Mucosa of descending colon (tissue), 3 donors: ENCODE results near the gene PALS2. TPM values are rescaled to one million over a fixed set of nuclear protein-coding genes. Genes with fewer than 3 reads are reported as not detected.

Experiments
- ATAC-seq: fragments of 200-7000 bp; cut with Tn5 transposase; one replicate; pipeline ENCODE4 v1.9.1; 2020; ENCODE audit warnings: mild to moderate bottlenecking, moderate library complexity
- DNase-seq, 3 donors: peaks; one replicate each; pipeline ENCODE4 v3.0.0-alpha.2; 2020
- H3K36me3 ChIP-seq: fragments of 200-600 bp; one replicate; pipeline ENCODE4 v1.8.0; 2021; ENCODE audit warnings: low read depth, mild to moderate bottlenecking
- H3K4me1 ChIP-seq: fragments of 200-600 bp; one replicate; pipeline ENCODE4 v1.8.0; 2021; ENCODE audit warnings: low read depth, mild to moderate bottlenecking
- H3K4me3 ChIP-seq: fragments of 200-600 bp; one replicate; pipeline ENCODE4 v1.8.0; 2021; ENCODE audit warnings: mild to moderate bottlenecking
- H3K9me3 ChIP-seq: fragments of 200-600 bp; one replicate; pipeline ENCODE4 v1.8.0; 2021; ENCODE audit warnings: mild to moderate bottlenecking
- intact Hi-C, 2 donors: fragments of 100-400 bp; cut with DNase I in 1 of 2; cut with micrococcal nuclease in 1 of 2; formaldehyde crosslinking; loops; one replicate each; pipeline versions ENCODE4 v1.11.0 to v1.11.1; 2022; cut with DNase I, micrococcal nuclease
- total RNA-seq, 3 donors: library from RNA; stranded (reverse); fragmentation: NEBNext Ultra II Directional in 2 of 3; extraction: Animal tissue kit (Norgen Biotek cat#: 25700) in 2 of 3; gene quantifications; one replicate each; pipeline versions ENCODE4 v1.2.1 to v1.2.4, GENCODE V29; 2021 to 2023
- TF ChIP-seq, protein P1 (sequence below): fragments of 200-600 bp; IDR thresholded peaks from one replicate; pipeline ENCODE4 v1.8.0; 2022; ENCODE audit warnings: antibody characterized with exemption, mild to moderate bottlenecking
- donor health status: DM: no; HTN: no; CAD: no; lungs with moderate emphysema.
- donor health status: DM: no; HTN: no; CAD: no.
- donor health status: DM: no; HTN: yes; CAD: no.

PALS2 gene
- total RNA-seq, 3 donors from 2014 or later: 5.0 to 15.1 (median 7.2) TPM

DNA sequence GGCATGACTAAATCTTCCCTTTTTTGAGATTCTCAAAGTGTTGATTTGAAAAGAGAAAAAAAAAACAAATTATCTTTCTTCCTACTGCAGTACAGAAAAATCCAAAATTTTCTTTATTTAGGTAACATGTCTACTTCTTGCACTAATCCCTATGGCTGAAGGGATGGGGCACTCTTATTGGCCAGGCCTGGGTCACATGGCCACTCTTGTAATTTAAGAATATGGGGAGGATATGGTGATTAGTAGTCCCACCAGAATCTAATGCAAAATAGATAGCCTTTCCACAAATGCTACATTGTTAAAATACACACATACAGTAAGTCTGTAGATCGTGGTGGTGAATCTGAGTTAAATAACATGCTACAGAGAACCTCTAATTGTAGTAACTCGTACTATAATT, 7.0 kb upstream of the PALS2 start:
- Histone ChIP-seq H3K9me3 (no peaks in the 10 kb centered on the region), H3K4me1 (no peaks in the 10 kb centered on the region), H3K36me3 (no peaks in the 10 kb centered on the region), H3K4me3 (no peak overlapping the region)
- intact Hi-C loops: no loop called here
- DNase-seq (no peak), ATAC-seq (no peak)
- TF ChIP-seq, protein P1, sequence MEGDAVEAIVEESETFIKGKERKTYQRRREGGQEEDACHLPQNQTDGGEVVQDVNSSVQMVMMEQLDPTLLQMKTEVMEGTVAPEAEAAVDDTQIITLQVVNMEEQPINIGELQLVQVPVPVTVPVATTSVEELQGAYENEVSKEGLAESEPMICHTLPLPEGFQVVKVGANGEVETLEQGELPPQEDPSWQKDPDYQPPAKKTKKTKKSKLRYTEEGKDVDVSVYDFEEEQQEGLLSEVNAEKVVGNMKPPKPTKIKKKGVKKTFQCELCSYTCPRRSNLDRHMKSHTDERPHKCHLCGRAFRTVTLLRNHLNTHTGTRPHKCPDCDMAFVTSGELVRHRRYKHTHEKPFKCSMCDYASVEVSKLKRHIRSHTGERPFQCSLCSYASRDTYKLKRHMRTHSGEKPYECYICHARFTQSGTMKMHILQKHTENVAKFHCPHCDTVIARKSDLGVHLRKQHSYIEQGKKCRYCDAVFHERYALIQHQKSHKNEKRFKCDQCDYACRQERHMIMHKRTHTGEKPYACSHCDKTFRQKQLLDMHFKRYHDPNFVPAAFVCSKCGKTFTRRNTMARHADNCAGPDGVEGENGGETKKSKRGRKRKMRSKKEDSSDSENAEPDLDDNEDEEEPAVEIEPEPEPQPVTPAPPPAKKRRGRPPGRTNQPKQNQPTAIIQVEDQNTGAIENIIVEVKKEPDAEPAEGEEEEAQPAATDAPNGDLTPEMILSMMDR: no peak

DNA sequence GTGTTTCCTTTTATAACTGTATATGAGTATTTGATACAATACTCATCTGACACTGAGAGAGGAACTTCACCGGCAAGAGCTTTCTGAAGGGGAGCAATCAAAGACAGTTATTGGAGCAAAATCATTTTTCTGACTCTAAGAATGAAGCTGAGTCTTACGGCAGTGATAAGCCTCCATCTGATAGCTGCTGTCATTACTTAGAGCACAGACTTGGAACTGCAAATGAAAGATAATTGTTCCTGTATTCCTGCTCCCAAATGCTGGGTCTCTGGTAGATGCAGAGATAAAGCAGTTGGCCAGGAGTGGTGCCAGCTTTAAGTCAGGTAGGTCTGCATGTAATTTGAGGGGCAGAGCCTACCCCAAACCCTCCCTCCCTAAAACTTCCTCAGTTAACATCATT, 2.3 kb upstream of the PALS2 start:
- Histone ChIP-seq H3K4me3 (no peak overlapping the region), H3K36me3 (no peaks in the 10 kb centered on the region), H3K4me1 (no peaks in the 10 kb centered on the region), H3K9me3 (no peaks in the 10 kb centered on the region)
- intact Hi-C loops: loop anchor here in 1 of 2 donors (10.0 kb wide), 1 partner anchor 94 kb away; no protein-coding TSS in a partner anchor
- no peak for ATAC-seq
- TF ChIP-seq, protein P1: no peak
- no peak for DNase-seq

GRCh38 chr7:24572016-24572392, 1.2 kb upstream of the PALS2 start:
- Histone ChIP-seq H3K4me3 (no peak overlapping the region), H3K4me1 (no peaks in the 10 kb centered on the region), H3K9me3 (no peaks in the 10 kb centered on the region), H3K36me3 (no peaks in the 10 kb centered on the region)
- no peak for DNase-seq
- TF ChIP-seq, protein P1: no peak
- no peak for ATAC-seq
- intact Hi-C loops: loop anchor here in 1 of 2 donors (10.0 kb wide), 1 partner anchor 93 kb away; no protein-coding TSS in a partner anchor

GRCh38 chr7:24572393-24572996, 757 bp upstream of the PALS2 start:
- intact Hi-C loops: loop anchor here in 1 of 2 donors (10.0 kb wide), 1 partner anchor 92 kb away; no protein-coding TSS in a partner anchor
- no peaks in the 10 kb centered on the region for H3K4me1 ChIP-seq
- TF ChIP-seq, protein P1: no peak
- ATAC-seq: peak; percentile 42
- no peaks in the 10 kb centered on the region for H3K9me3 ChIP-seq
- no peaks in the 10 kb centered on the region for H3K36me3 ChIP-seq
- DNase-seq: peak; percentile 39 to 51 (median 46)
- H3K4me3 ChIP-seq: no peak overlapping the region

DNA sequence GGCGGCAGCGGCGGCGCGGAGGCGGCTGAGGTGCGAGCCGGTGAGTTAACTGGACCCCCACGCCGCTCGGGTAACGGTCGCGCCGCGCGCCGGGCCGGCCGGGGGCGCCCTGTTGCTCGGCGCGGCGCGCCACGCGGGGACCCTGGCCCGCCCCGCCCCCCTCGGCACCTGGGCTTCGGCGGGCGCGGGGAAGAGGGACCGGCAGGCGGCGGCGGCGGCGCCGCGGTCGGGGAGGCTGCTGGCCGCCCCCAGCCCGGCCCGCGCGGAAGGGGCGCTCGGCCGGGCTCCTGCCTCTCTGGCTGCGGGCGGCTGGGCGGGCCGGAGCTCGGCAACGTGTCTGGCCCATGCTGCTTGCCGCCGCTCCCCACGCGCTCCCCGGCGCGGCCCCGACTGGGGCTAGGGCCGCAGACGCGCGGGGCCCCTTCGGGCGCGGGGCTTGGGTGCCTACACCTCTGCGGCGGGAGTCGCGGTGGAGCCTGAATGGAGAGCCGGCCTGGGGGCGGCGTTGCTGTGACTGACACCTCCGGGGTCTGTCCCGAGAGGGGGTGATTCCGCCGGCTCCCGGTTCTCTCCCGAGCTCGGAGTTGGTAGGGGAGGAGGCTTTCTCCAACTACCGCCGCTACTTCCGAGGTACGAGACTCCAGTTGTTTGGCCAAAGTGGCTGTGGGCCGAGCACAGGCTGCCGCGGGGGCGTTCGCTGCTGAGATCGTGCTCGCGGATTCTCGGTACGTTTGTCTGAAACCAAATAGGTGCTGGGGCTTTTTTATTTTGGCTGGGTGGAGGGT, 494 bp downstream of the PALS2 start:
- DNase-seq: peak; percentile 40 to 65 (median 61)
- Histone ChIP-seq H3K4me1 (no peaks in the 10 kb centered on the region), H3K4me3 (peak overlapping the region; percentile 43), H3K9me3 (no peaks in the 10 kb centered on the region), H3K36me3 (no peaks in the 10 kb centered on the region)
- ATAC-seq: peak; percentile 35
- intact Hi-C loops: loop anchor here in 1 of 2 donors (10.0 kb wide), 1 partner anchor 91 kb away; no protein-coding TSS in a partner anchor
- TF ChIP-seq, protein P1: no peak
